ENCODE data around the gene USP49.

DNA sequence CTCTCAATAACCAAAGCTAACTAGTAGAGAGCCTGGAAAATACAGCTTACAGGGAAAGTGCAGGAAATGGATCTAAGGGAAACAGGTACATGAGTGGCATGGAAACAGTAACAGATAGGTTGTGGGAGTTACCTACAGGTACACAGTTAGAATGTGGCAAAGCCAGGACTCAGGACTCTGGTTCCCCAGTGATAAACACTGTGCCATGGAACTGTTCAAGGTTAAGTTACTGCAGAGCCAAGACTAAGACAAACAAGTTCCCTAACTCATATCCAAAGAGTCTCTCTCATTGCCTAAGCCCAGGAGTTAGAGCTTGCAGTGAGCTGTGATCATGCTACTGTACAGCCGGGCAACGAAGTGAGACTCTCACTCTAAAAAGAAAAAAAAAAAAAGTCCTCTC lies 19.2 kb upstream of the USP49 start:
- TF ChIP-seq EZH2 (IDR thresholded peaks at IDR 0.05; ENCODE audit: insufficient read depth, poor library complexity, severe bottlenecking), result no peak
- no peak for TF ChIP-seq EZH2phosphoT487 (IDR thresholded peaks at IDR 0.05; ENCODE audit: insufficient read depth, low read depth)

Measured in GM23248 (cell line).